GM23338 (cell line): ENCODE measurements around the gene KLHDC7B. TPM values are rescaled to one million over a fixed set of nuclear protein-coding genes. Genes with fewer than 3 reads are reported as not detected.

Source experiments
- ATAC-seq: fragments of 200-7000 bp; cut with Tn5 transposase; 3 replicates; pipeline ENCODE4 v1.9.1; 2020
- DNase-seq: peaks from one replicate; pipeline ENCODE4 v3.0.0-alpha.2; 2015; ENCODE audit warnings: low spot score
- H2AFZ ChIP-seq: fragments of 200-600 bp; sonication (generic); 2 replicates; pipeline ENCODE4 v1.8.0; 2016; ENCODE audit warnings: antibody characterized with exemption, mild to moderate bottlenecking, moderate library complexity
- H3F3A ChIP-seq: fragments of 200-600 bp; sonication (generic); replicated peaks from 2 replicates; pipeline ENCODE4 v1.8.0; 2017; ENCODE audit warnings: antibody characterized with exemption, mixed run types, low read depth
- H3K27ac ChIP-seq: fragments of 200-600 bp; sonication (generic); 2 replicates; pipeline ENCODE4 v1.6.1; 2016; ENCODE audit warnings: low read depth
- H3K27me3 ChIP-seq: fragments of 200-600 bp; sonication (generic); 2 replicates; pipeline ENCODE4 v1.8.0; 2016; ENCODE audit warnings: mild to moderate bottlenecking, mixed run types, moderate library complexity; ENCODE audit not compliant: insufficient read depth
- H3K36me3 ChIP-seq: fragments of 200-600 bp; sonication (generic); 2 replicates; pipeline ENCODE4 v1.8.0; 2016; ENCODE audit warnings: mild to moderate bottlenecking; ENCODE audit not compliant: insufficient read depth
- H3K4me1 ChIP-seq: fragments of 200-600 bp; sonication (generic); 2 replicates; pipeline ENCODE4 v1.8.0; 2016; ENCODE audit warnings: mild to moderate bottlenecking, moderate library complexity; ENCODE audit not compliant: insufficient read depth
- H3K4me2 ChIP-seq: fragments of 200-600 bp; sonication (generic); 2 replicates; pipeline ENCODE4 v1.7.1; 2017; ENCODE audit warnings: mixed run types
- H3K4me3 ChIP-seq: fragments of 200-600 bp; sonication (generic); 2 replicates; pipeline ENCODE4 v1.6.1; 2016; ENCODE audit warnings: mixed run types
- H3K79me2 ChIP-seq: fragments of 200-600 bp; sonication (generic); replicated peaks from 2 replicates; pipeline ENCODE4 v1.8.0; 2017; ENCODE audit warnings: mild to moderate bottlenecking; ENCODE audit not compliant: insufficient read depth
- H3K9me2 ChIP-seq: fragments of 200-600 bp; sonication (generic); 2 replicates; pipeline ENCODE4 v1.8.0; 2017; ENCODE audit not compliant: insufficient read depth
- H4K20me1 ChIP-seq: fragments of 200-600 bp; sonication (generic); replicated peaks from 2 replicates; pipeline ENCODE4 v1.8.0; 2017; ENCODE audit warnings: mild to moderate bottlenecking; ENCODE audit not compliant: insufficient read depth
- H3K27ac Mint-ChIP-seq: 2 replicates; pipeline ENCODE4 v1.8.0; 2020; ENCODE audit warnings: inconsistent platforms, mild to moderate bottlenecking, moderate library complexity, mixed read lengths
- H3K27me3 Mint-ChIP-seq: 3 replicates; pipeline ENCODE4 v1.8.0; 2022; ENCODE audit warnings: low read depth, mild to moderate bottlenecking, moderate library complexity, mixed read lengths, inconsistent platforms; ENCODE audit not compliant: insufficient read depth, poor library complexity
- H3K36me3 Mint-ChIP-seq: 3 replicates; pipeline ENCODE4 v1.8.0; 2021; ENCODE audit warnings: low read depth, mild to moderate bottlenecking, inconsistent platforms, moderate library complexity, mixed read lengths
- H3K4me1 Mint-ChIP-seq: 3 replicates; pipeline ENCODE4 v1.8.0; 2020; ENCODE audit warnings: mild to moderate bottlenecking, inconsistent platforms, mixed read lengths
- H3K4me3 Mint-ChIP-seq: 3 replicates; pipeline ENCODE4 v1.8.0; 2021; ENCODE audit warnings: moderate library complexity, mild to moderate bottlenecking, inconsistent platforms, mixed read lengths
- H3K9me3 Mint-ChIP-seq: 3 replicates; pipeline ENCODE4 v1.8.0; 2020; ENCODE audit warnings: moderate library complexity, mild to moderate bottlenecking, inconsistent platforms, mixed read lengths
- EZH2 ChIP-seq: fragments of 200-600 bp; sonication (generic); IDR thresholded peaks from one replicate; pipeline ENCODE4 v1.8.0; 2017; ENCODE audit warnings: antibody characterized with exemption, mild to moderate bottlenecking, low read depth; ENCODE audit not compliant: unreplicated experiment
- POLR2AphosphoS5 ChIP-seq: IDR thresholded peaks from 2 replicates; pipeline ENCODE4 v1.6.1; 2016; ENCODE audit warnings: antibody characterized with exemption, low read depth
- STAT1 ChIP-seq: IDR thresholded peaks from one replicate; pipeline ENCODE4 v1.6.1; 2016; ENCODE audit warnings: antibody characterized with exemption; ENCODE audit not compliant: unreplicated experiment
- ZNF114 ChIP-seq: fragments of 250-450 bp; sonication (Bioruptor Pico); IDR thresholded peaks from 2 replicates; pipeline ENCODE4 v1.5.0; 2020; ENCODE audit warnings: mild to moderate bottlenecking, moderate library complexity
- polyA plus RNA-seq: library from polyadenylated mRNA; unstranded; fragments of >200 nt; fragmentation: Nextera tagmentation; extraction: Ambion mirVana; gene quantifications from 2 replicates; pipeline ENCODE4 v1.2.1, GENCODE V29; 2016
- total RNA-seq: library from RNA; depleted of rRNA; stranded (reverse); fragments of >200 nt; shearing (Covaris generic); gene quantifications from 2 replicates; pipeline ENCODE4 v1.2.3, GENCODE V29; 2014
- TF ChIP-seq, protein P1 (sequence below): fragments of 250-450 bp; sonication (Bioruptor Pico); IDR thresholded peaks from 2 replicates; pipeline ENCODE4 v1.5.0; 2020; ENCODE audit warnings: mild to moderate bottlenecking, moderate library complexity
- TF ChIP-seq, protein P2 (sequence below), 2 experiments: fragments of 200-600 bp in 1 of 2; sonication (generic) in 1 of 2; conservative IDR thresholded peaks; 2 replicates each; pipeline versions ENCODE4 v1.5.1 to v1.6.1; 2016 to 2017; ENCODE audit warnings: antibody characterized with exemption in 2 of 2, low read depth in 2 of 2, mild to moderate bottlenecking in 2 of 2, moderate library complexity in 1 of 2

The KLHDC7B gene
- total and polyA plus RNA-seq, 2 experiments from 2014 or later = not detected

DNA sequence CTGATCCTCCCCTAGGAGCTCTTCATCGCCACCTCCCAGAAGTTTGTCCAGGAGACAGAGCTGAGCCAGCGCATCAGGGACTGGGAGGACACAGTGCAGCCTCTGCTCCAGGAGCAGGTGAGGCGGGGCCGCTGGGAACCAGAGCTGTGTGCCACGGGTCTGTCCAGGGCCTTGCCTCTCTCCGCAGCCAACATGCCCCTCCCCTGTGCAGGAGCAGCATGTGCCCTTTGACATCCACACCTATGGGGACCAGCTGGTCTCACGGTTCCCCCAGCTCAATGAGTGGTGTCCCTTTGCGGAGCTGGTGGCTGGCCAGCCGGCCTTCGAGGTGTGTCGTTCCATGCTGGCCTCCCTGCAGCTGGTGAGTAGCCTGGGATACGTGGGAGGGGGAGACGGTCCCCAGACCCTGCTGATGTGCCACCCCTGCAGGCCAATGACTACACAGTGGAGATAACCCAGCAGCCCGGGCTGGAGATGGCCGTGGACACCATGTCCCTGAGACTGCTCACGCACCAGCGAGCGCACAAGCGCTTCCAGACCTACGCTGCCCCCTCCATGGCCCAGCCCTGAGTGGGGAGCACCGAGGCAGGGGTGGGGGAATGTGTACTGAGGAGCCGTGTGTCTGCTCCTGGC is 22.8 kb upstream of the KLHDC7B start (continued):
- TF ChIP-seq, protein P1, sequence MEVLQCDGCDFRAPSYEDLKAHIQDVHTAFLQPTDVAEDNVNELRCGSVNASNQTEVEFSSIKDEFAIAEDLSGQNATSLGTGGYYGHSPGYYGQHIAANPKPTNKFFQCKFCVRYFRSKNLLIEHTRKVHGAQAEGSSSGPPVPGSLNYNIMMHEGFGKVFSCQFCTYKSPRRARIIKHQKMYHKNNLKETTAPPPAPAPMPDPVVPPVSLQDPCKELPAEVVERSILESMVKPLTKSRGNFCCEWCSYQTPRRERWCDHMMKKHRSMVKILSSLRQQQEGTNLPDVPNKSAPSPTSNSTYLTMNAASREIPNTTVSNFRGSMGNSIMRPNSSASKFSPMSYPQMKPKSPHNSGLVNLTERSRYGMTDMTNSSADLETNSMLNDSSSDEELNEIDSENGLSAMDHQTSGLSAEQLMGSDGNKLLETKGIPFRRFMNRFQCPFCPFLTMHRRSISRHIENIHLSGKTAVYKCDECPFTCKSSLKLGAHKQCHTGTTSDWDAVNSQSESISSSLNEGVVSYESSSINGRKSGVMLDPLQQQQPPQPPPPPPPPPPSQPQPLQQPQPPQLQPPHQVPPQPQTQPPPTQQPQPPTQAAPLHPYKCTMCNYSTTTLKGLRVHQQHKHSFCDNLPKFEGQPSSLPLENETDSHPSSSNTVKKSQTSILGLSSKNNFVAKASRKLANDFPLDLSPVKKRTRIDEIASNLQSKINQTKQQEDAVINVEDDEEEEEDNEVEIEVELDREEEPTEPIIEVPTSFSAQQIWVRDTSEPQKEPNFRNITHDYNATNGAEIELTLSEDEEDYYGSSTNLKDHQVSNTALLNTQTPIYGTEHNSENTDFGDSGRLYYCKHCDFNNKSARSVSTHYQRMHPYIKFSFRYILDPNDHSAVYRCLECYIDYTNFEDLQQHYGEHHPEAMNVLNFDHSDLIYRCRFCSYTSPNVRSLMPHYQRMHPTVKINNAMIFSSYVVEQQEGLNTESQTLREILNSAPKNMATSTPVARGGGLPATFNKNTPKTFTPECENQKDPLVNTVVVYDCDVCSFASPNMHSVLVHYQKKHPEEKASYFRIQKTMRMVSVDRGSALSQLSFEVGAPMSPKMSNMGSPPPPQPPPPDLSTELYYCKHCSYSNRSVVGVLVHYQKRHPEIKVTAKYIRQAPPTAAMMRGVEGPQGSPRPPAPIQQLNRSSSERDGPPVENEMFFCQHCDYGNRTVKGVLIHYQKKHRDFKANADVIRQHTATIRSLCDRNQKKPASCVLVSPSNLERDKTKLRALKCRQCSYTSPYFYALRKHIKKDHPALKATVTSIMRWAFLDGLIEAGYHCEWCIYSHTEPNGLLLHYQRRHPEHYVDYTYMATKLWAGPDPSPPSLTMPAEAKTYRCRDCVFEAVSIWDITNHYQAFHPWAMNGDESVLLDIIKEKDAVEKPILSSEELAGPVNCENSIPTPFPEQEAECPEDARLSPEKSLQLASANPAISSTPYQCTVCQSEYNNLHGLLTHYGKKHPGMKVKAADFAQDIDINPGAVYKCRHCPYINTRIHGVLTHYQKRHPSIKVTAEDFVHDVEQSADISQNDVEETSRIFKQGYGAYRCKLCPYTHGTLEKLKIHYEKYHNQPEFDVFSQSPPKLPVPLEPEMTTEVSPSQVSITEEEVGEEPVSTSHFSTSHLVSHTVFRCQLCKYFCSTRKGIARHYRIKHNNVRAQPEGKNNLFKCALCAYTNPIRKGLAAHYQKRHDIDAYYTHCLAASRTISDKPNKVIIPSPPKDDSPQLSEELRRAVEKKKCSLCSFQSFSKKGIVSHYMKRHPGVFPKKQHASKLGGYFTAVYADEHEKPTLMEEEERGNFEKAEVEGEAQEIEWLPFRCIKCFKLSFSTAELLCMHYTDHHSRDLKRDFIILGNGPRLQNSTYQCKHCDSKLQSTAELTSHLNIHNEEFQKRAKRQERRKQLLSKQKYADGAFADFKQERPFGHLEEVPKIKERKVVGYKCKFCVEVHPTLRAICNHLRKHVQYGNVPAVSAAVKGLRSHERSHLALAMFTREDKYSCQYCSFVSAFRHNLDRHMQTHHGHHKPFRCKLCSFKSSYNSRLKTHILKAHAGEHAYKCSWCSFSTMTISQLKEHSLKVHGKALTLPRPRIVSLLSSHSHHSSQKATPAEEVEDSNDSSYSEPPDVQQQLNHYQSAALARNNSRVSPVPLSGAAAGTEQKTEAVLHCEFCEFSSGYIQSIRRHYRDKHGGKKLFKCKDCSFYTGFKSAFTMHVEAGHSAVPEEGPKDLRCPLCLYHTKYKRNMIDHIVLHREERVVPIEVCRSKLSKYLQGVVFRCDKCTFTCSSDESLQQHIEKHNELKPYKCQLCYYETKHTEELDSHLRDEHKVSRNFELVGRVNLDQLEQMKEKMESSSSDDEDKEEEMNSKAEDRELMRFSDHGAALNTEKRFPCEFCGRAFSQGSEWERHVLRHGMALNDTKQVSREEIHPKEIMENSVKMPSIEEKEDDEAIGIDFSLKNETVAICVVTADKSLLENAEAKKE (CRISPR knock-in tag) = no peak
- TF ChIP-seq EZH2 (no peak), ZNF114 (no peak)

DNA sequence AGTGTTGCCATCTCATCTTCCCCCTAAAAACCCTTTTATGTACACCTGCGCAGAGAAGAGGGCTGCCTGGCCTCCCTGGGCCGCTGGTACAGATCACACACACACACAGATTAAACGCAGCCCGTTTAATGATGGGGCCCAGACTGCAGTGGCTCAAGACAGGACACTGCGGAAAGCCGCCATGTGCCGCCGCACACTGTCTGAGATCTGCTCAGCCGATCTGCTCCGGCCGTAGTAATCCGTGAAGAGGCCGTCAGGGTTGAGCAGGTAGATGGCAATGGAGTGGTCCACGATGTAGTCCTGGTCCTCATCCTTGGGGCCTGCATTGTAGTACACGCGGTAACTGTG is 22.3 kb upstream of the KLHDC7B start:
- peaks cover 27% of the 10 kb centered on the region for H3K27me3 Mint-ChIP-seq
- no peaks in the 10 kb centered on the region; the same call in 1 of the 2 replicates for H4K20me1 ChIP-seq
- no peaks in the 10 kb centered on the region; the same call in 1 of the 2 replicates for H3K36me3 ChIP-seq
- no peak overlapping the region for H3K4me3 ChIP-seq
- H3F3A ChIP-seq = peaks cover 4% of the 10 kb centered on the region
- peaks cover 20% of the 10 kb centered on the region for H3K36me3 Mint-ChIP-seq
- H3K9me2 ChIP-seq = no peaks in the 10 kb centered on the region
- no peaks in the 10 kb centered on the region; the same call in 1 of the 2 replicates for H3K4me1 ChIP-seq
- H3K27ac ChIP-seq = no peak overlapping the region
- peaks cover 4% of the 10 kb centered on the region; the same call in 1 of the 3 replicates for H3K9me3 Mint-ChIP-seq
- no peak for DNase-seq
- no peak overlapping the region for H3K4me3 Mint-ChIP-seq
- peaks cover 19% of the 10 kb centered on the region for H3K27me3 ChIP-seq
- H3K4me1 Mint-ChIP-seq = peaks cover 11% of the 10 kb centered on the region
- no peak overlapping the region for H3K4me2 ChIP-seq
- no peak overlapping the region for H3K27ac Mint-ChIP-seq
- H3K79me2 ChIP-seq = no peaks in the 10 kb centered on the region
- TF ChIP-seq POLR2AphosphoS5 (no peak), STAT1 (no peak)
- TF ChIP-seq, protein P2, sequence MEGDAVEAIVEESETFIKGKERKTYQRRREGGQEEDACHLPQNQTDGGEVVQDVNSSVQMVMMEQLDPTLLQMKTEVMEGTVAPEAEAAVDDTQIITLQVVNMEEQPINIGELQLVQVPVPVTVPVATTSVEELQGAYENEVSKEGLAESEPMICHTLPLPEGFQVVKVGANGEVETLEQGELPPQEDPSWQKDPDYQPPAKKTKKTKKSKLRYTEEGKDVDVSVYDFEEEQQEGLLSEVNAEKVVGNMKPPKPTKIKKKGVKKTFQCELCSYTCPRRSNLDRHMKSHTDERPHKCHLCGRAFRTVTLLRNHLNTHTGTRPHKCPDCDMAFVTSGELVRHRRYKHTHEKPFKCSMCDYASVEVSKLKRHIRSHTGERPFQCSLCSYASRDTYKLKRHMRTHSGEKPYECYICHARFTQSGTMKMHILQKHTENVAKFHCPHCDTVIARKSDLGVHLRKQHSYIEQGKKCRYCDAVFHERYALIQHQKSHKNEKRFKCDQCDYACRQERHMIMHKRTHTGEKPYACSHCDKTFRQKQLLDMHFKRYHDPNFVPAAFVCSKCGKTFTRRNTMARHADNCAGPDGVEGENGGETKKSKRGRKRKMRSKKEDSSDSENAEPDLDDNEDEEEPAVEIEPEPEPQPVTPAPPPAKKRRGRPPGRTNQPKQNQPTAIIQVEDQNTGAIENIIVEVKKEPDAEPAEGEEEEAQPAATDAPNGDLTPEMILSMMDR (conservative IDR thresholded peaks at IDR 0.05; ENCODE audit: low read depth in 2 of 2) = no peak
- ATAC-seq = no peak
- no peak overlapping the region for H2AFZ ChIP-seq
